IMR-90 (cell line): Measurements from ENCODE around the gene NDUFA3. TPM values are rescaled to one million over a fixed set of nuclear protein-coding genes. Genes with fewer than 3 reads are reported as not detected.
A peak's percentile ranks its signal among the peaks of the same experiment; 100 is the strongest.

Experiments
- ATAC-seq: fragments of 200-7000 bp; cut with Tn5 transposase; 2 replicates; pipeline ENCODE4 v1.9.1; 2020; ENCODE audit warnings: low read depth, mild to moderate bottlenecking, moderate library complexity
- BruUV-seq: library from RNA; stranded (reverse); fragments of 400-500 nt; replicated peaks from 2 replicates; lab custom pipeline; 2021; lab: Mats Ljungman, UMichigan
- CTCF ChIA-PET: fragments of 300-600 bp; formaldehyde crosslinking; extraction: SDS; loops from one replicate; lab custom pipeline; 2021; ENCODE audit warnings: antibody characterized with exemption; lab: Yijun Ruan, JAX
- POLR2A ChIA-PET: fragments of 300-600 bp; sonication (Branson Sonifier 250); formaldehyde crosslinking; loops from one replicate; lab custom pipeline; 2022; ENCODE audit warnings: antibody characterized with exemption; ENCODE audit not compliant: unreplicated experiment; lab: Charles Lee
- DNase-seq: peaks from one replicate; pipeline ENCODE4 v3.0.0; 2013
- H2AFZ ChIP-seq: replicated peaks from 2 replicates; pipeline ENCODE3; 2013; ENCODE audit warnings: low read length, mild to moderate bottlenecking; ENCODE audit not compliant: poor library complexity
- H2AK5ac ChIP-seq: 2 replicates; pipeline ENCODE4 v1.6.1; 2013; ENCODE audit warnings: low read depth, low read length, inconsistent platforms
- H2AK9ac ChIP-seq: replicated peaks from 2 replicates; pipeline ENCODE3; 2013; ENCODE audit warnings: mild to moderate bottlenecking, low read depth, low read length, moderate library complexity; ENCODE audit not compliant: poor library complexity
- H2BK120ac ChIP-seq: 2 replicates; pipeline ENCODE4 v1.6.1; 2013; ENCODE audit warnings: low read depth, low read length, inconsistent platforms
- H2BK15ac ChIP-seq: 3 replicates; pipeline ENCODE4 v1.6.1; 2013; ENCODE audit warnings: low read depth, low read length, inconsistent platforms
- H2BK20ac ChIP-seq: 2 replicates; pipeline ENCODE4 v1.6.1; 2013; ENCODE audit warnings: low read depth, mild to moderate bottlenecking, inconsistent platforms, low read length, moderate library complexity
- H2BK5ac ChIP-seq: 2 replicates; pipeline ENCODE4 v1.6.1; 2013; ENCODE audit warnings: mild to moderate bottlenecking, low read depth, low read length, inconsistent platforms; ENCODE audit not compliant: poor library complexity, severe bottlenecking
- H3K14ac ChIP-seq: replicated peaks from 2 replicates; pipeline ENCODE4 v1.6.1; 2013; ENCODE audit warnings: low read depth, low read length, inconsistent platforms
- H3K18ac ChIP-seq: 2 replicates; pipeline ENCODE4 v1.6.1; 2013; ENCODE audit warnings: low read depth, low read length, control low read depth
- H3K23ac ChIP-seq: 2 replicates; pipeline ENCODE4 v1.6.1; 2013; ENCODE audit warnings: low read depth, low read length, inconsistent platforms
- H3K27ac ChIP-seq: 2 replicates; pipeline ENCODE4 v1.5.1; 2013; ENCODE audit warnings: mild to moderate bottlenecking, control low read depth, low read length; ENCODE audit not compliant: insufficient read depth
- H3K27me3 ChIP-seq: 2 replicates; pipeline ENCODE4 v1.6.1; 2013; ENCODE audit warnings: low read length; ENCODE audit not compliant: control insufficient read depth, insufficient read depth
- H3K36me3 ChIP-seq: 2 replicates; pipeline ENCODE4 v1.6.1; 2013; ENCODE audit warnings: low read length, mixed read lengths; ENCODE audit not compliant: control insufficient read depth, insufficient read depth
- H3K4ac ChIP-seq: 2 replicates; pipeline ENCODE4 v1.6.1; 2013; ENCODE audit warnings: low read depth, low read length, inconsistent platforms
- H3K4me1 ChIP-seq: 2 replicates; pipeline ENCODE4 v1.6.1; 2013; ENCODE audit warnings: low read length, mixed read lengths; ENCODE audit not compliant: control insufficient read depth, insufficient read depth
- H3K4me2 ChIP-seq: 2 replicates; pipeline ENCODE4 v1.6.1; 2013; ENCODE audit warnings: low read depth, mild to moderate bottlenecking, control low read depth, low read length, moderate library complexity
- H3K4me3 ChIP-seq: 2 replicates; pipeline ENCODE4 v1.5.1; 2013; ENCODE audit warnings: low read depth, mild to moderate bottlenecking, control low read depth, low read length, moderate library complexity; ENCODE audit not compliant: insufficient read depth
- H3K56ac ChIP-seq: 2 replicates; pipeline ENCODE4 v1.6.1; 2013; ENCODE audit warnings: low read length, inconsistent platforms; ENCODE audit not compliant: insufficient read depth; ENCODE audit errors: extremely low read depth
- H3K79me1 ChIP-seq, 2 experiments: 2 replicates each; pipeline ENCODE4 v1.6.1; 2013; ENCODE audit warnings: low read length in 2 of 2, inconsistent platforms in 1 of 2, low read depth in 1 of 2
- H3K9ac ChIP-seq: 2 replicates; pipeline ENCODE4 v1.6.1; 2013; ENCODE audit warnings: low read depth, low read length, control low read depth
- H3K9me1 ChIP-seq: 2 replicates; pipeline ENCODE4 v1.6.1; 2013; ENCODE audit warnings: low read length, inconsistent platforms; ENCODE audit not compliant: insufficient read depth
- H3K9me3 ChIP-seq: 2 replicates; pipeline ENCODE4 v1.6.1; 2013; ENCODE audit warnings: low read length; ENCODE audit not compliant: control insufficient read depth, insufficient read depth
- H4K20me1 ChIP-seq: 2 replicates; pipeline ENCODE4 v1.6.1; 2013; ENCODE audit warnings: low read length, inconsistent platforms; ENCODE audit not compliant: insufficient read depth
- H4K5ac ChIP-seq: 2 replicates; pipeline ENCODE4 v1.6.1; 2013; ENCODE audit warnings: mild to moderate bottlenecking, low read depth, low read length, control low read depth
- H4K8ac ChIP-seq, 2 experiments: 2 replicates each; pipeline ENCODE4 v1.6.1; 2013; ENCODE audit warnings: low read depth in 2 of 2, low read length in 2 of 2, control low read depth in 1 of 2, inconsistent platforms in 1 of 2
- H4K91ac ChIP-seq: 2 replicates; pipeline ENCODE4 v1.6.1; 2013; ENCODE audit warnings: low read depth, low read length, inconsistent platforms; ENCODE audit not compliant: insufficient read depth
- MAFK ChIP-seq: IDR thresholded peaks from 2 replicates; pipeline ENCODE4 v1.6.1; 2012; ENCODE audit warnings: low read depth, low read length, improper control_type of control experiment
- MAZ ChIP-seq: IDR thresholded peaks from 2 replicates; pipeline ENCODE4 v1.6.1; 2012; ENCODE audit warnings: low read depth, mild to moderate bottlenecking, low read length, improper control_type of control experiment, moderate library complexity, borderline replicate concordance
- MXI1 ChIP-seq: IDR thresholded peaks from 2 replicates; pipeline ENCODE4 v1.6.1; 2012; ENCODE audit warnings: low read depth, mild to moderate bottlenecking, low read length, moderate library complexity, borderline replicate concordance
- NFE2L2 ChIP-seq: fragments of 150-350 bp; IDR thresholded peaks from 2 replicates; pipeline ENCODE4 v1.6.1; 2016; ENCODE audit warnings: low read depth, mild to moderate bottlenecking, low read length
- RAD21 ChIP-seq: IDR thresholded peaks from 2 replicates; pipeline ENCODE4 v1.6.1; 2012; ENCODE audit warnings: low read length, improper control_type of control experiment
- USF2 ChIP-seq: fragments of 150-350 bp; IDR thresholded peaks from 2 replicates; pipeline ENCODE4 v1.6.1; 2017; ENCODE audit warnings: mild to moderate bottlenecking, antibody characterized with exemption, low read length, low read depth
- WGBS, 2 experiments: methylation state at CpG; one replicate each; pipeline versions ENCODE4 v1.1.5 to v1.1.7; 2013; ENCODE audit warnings: missing lambda C conversion rate in 2 of 2; ENCODE audit not compliant: insufficient read length in 1 of 2; ENCODE audit errors: extremely low coverage in 2 of 2; 5-methylcytosine and 5-hydroxymethylcytosine counted together
- dilution Hi-C: fragments of 300-500 bp; cut with HindIII; formaldehyde crosslinking; loops from one replicate; pipeline ENCODE4 v1.14.3; 2018; ENCODE audit warnings: low sequenced_read_pairs; ENCODE audit not compliant: unreplicated experiment
- in situ Hi-C: fragments of 300-500 bp; cut with MboI; formaldehyde crosslinking; loops from 3 replicates; pipeline ENCODE4 v1.14.3; 2019; ENCODE audit warnings: low sequenced_read_pairs, inconsistent platforms, mixed read lengths
- intact Hi-C: fragments of 100-400 bp; cut with micrococcal nuclease; formaldehyde crosslinking; loops from 2 replicates; pipeline ENCODE4 v1.10.0; 2022
- polyA plus RNA-seq, 3 experiments: library from polyadenylated mRNA; depleted of rRNA; stranded (reverse); fragments of >200 nt; gene quantifications; 2 replicates each; pipeline ENCODE4 v1.2.3, GENCODE V29; 2012; ENCODE audit warnings: low replicate concordance in 1 of 3
- total RNA-seq: library from RNA; depleted of rRNA; stranded (reverse); fragments of >200 nt; gene quantifications from 2 replicates; pipeline ENCODE4 v1.2.3, GENCODE V29; 2012

The NDUFA3 gene
- total and polyA plus RNA-seq, 2 of the 4 experiments (the other 2 are of a cell fraction): 7.9 to 85.0 TPM

- H2BK20ac ChIP-seq: no peak overlapping the region
- H3K9me1 ChIP-seq: no peaks in the 10 kb centered on the region
- H3K27me3 ChIP-seq: no peaks in the 10 kb centered on the region
- DNase-seq: peak; percentile 18
- peak overlapping the region; percentile 76 for H4K5ac ChIP-seq
- POLR2A ChIA-PET: interaction anchor here (1.1 kb wide), 1 partner anchor 23 kb away, joined by 3 read pairs; the partner anchor contains the start of gene CNOT3
- H4K91ac ChIP-seq: peak overlapping the region; percentile 53; the same call in 1 of the 2 replicates
- no peak overlapping the region for H2BK120ac ChIP-seq
- H3K23ac ChIP-seq: peak overlapping the region; percentile 59
- H3K18ac ChIP-seq: no peak overlapping the region
- no peak for TF ChIP-seq NFE2L2
- 0 out of 2 replicates have a peak, but pooled peaks have one; percentile 15 for TF ChIP-seq USF2
- TF ChIP-seq MAFK: no peak
- TF ChIP-seq MXI1: no peak
- TF ChIP-seq RAD21: no peak
- TF ChIP-seq MAZ: no peak
- H4K20me1 ChIP-seq: peaks cover under 1% of the 10 kb centered on the region; the same call in 1 of the 2 replicates
- peaks cover 24% of the 10 kb centered on the region for H3K36me3 ChIP-seq
- no peaks in the 10 kb centered on the region for H3K9me3 ChIP-seq
- peak overlapping the region; percentile 33; the same call in 1 of the 2 replicates for H3K56ac ChIP-seq
- CTCF ChIA-PET: interaction anchor here (0.6 kb wide), 1 partner anchor 367 kb away, joined by 5 read pairs; no protein-coding TSS in a partner anchor
- 9% methylated on average over 4 of the region's 28 CpGs; no CpG with 5 or more reads in 1 of the 2 experiments for WGBS, 2 experiments
- peak; percentile 1; the same call in 1 of the 2 replicates for ATAC-seq
- peak overlapping the region; percentile 80 for H3K14ac ChIP-seq
- H3K4me1 ChIP-seq: peaks cover 6% of the 10 kb centered on the region
- H2AK5ac ChIP-seq: peak overlapping the region; percentile 95
- intact Hi-C loops (loop anchor here (1.0 to 2.0 kb wide), 2 partner anchors 22 to 117 kb away; partner anchors contain the start of gene CNOT3), dilution Hi-C loops (no loop called here), in situ Hi-C loops (loop anchor here (25.0 kb wide), 1 partner anchor 348 kb away; the partner anchor contains the start of genes CDC42EP5 and LENG9)
- H4K8ac ChIP-seq: peak overlapping the region; percentile 69 to 96
- peak overlapping the region; percentile 98 for H3K4me2 ChIP-seq
- peak overlapping the region; percentile 77 for H3K9ac ChIP-seq
- peak overlapping the region; percentile 97 for H2AK9ac ChIP-seq
- peak overlapping the region; percentile 54 for H2BK5ac ChIP-seq
- peak overlapping the region; percentile 61 for H3K4me3 ChIP-seq
- H3K27ac ChIP-seq: peak overlapping the region; percentile 68
- H3K79me1 ChIP-seq: peaks cover 28 to 52% of the 10 kb centered on the region in 2 experiments
- H2AFZ ChIP-seq: peak overlapping the region; percentile 99
- BruUV-seq: no TSS peak
- no peak overlapping the region; the same call in 2 of the 3 replicates for H2BK15ac ChIP-seq
- peak overlapping the region; percentile 69 for H3K4ac ChIP-seq
Measured at GRCh38 chr19:54114340-54115108, 11.9 kb downstream of the NDUFA3 start.
